Right lobe of liver (tissue), 4 donors: ENCODE measurements around the gene CRTAC1.

Source experiments
- POLR2A ChIP-seq: fragments of 450-650 bp; IDR thresholded peaks from one replicate; pipeline ENCODE4 v1.6.1; 2017; ENCODE audit warnings: antibody characterized with exemption, mild to moderate bottlenecking
- TF ChIP-seq, protein P1 (sequence below), 4 donors: fragments of 200-600 bp in 3 of 4; fragments of 450-650 bp in 1 of 4; IDR thresholded peaks; one replicate each; pipeline versions ENCODE4 v1.5.1 to v1.8.0; 2016 to 2022; ENCODE audit warnings: antibody characterized with exemption in 4 of 4, mild to moderate bottlenecking in 2 of 4
- donor health status: DM: no; HTN: no; CAD: no.
- donor health status: DM: no; HTN: no; CAD: no.
- donor health status: DM: no; HTN: yes; CAD: no.

- no peak for TF ChIP-seq POLR2A
- TF ChIP-seq, protein P1, sequence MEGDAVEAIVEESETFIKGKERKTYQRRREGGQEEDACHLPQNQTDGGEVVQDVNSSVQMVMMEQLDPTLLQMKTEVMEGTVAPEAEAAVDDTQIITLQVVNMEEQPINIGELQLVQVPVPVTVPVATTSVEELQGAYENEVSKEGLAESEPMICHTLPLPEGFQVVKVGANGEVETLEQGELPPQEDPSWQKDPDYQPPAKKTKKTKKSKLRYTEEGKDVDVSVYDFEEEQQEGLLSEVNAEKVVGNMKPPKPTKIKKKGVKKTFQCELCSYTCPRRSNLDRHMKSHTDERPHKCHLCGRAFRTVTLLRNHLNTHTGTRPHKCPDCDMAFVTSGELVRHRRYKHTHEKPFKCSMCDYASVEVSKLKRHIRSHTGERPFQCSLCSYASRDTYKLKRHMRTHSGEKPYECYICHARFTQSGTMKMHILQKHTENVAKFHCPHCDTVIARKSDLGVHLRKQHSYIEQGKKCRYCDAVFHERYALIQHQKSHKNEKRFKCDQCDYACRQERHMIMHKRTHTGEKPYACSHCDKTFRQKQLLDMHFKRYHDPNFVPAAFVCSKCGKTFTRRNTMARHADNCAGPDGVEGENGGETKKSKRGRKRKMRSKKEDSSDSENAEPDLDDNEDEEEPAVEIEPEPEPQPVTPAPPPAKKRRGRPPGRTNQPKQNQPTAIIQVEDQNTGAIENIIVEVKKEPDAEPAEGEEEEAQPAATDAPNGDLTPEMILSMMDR (IDR thresholded peaks at IDR 0.05) = no peak
Observed at GRCh38 chr10:98020784-98021183, 9.6 kb downstream of the CRTAC1 start.
